Raji (cell line): ENCODE data around the gene HOATZ.

ENCODE experiments used
- POLR2A ChIP-seq: IDR thresholded peaks from 2 replicates; pipeline ENCODE4 v1.6.1; 2011; ENCODE audit warnings: low read depth, low read length, control low read depth; ENCODE audit not compliant: insufficient read depth

HOATZ gene

DNA sequence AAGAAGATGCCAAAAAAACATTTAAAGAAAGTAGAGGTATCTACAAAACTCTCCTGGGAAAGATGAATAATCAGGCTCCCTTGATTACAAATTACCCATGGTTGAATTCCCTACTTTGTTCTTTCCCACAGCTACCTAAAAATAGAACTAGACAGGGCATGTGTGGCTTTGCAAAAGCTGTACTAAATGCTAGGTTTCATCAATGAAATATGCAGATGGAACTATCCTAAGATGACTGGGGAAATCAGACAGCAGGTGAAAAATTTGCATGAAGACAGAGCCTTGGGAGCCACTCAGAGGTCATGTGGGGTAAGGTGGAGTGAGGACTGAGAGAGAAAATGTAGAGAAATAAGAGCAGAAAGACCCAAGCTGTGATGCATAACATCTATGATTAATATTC, 40.7 kb downstream of the HOATZ start:
- no peak for TF ChIP-seq POLR2A

DNA sequence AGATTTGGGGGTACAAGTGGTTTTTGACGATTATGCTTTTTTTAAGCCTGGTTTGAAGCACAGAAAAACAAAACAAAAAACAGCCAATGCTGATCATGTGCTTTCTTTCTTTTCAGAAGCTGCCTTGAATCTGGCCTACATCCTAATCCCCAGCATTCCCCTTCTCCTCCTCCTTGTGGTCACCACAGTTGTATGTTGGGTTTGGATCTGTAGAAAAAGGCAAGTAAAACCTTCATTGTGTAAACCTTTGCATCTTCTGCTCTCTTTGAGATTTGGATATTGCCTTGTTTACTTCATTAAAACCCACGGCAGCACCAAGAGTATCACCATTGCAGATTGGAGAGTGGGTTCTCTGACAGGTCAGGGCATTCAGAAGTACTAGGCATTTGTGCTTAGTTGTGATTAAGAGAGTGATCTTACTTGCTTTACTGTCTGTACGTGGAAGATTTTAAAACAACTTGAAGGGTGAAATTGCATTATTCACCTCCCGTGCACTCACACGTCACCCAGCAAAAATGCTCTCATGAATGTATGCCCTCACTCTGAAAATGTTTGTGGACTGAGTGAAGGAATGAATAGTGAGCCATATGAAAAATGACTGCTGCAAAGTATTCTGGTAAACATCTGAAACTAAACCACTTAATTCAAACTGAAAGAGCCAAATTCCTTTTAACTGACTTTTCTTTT, 43.0 kb downstream of the HOATZ start:
- TF ChIP-seq POLR2A, result no peak

DNA sequence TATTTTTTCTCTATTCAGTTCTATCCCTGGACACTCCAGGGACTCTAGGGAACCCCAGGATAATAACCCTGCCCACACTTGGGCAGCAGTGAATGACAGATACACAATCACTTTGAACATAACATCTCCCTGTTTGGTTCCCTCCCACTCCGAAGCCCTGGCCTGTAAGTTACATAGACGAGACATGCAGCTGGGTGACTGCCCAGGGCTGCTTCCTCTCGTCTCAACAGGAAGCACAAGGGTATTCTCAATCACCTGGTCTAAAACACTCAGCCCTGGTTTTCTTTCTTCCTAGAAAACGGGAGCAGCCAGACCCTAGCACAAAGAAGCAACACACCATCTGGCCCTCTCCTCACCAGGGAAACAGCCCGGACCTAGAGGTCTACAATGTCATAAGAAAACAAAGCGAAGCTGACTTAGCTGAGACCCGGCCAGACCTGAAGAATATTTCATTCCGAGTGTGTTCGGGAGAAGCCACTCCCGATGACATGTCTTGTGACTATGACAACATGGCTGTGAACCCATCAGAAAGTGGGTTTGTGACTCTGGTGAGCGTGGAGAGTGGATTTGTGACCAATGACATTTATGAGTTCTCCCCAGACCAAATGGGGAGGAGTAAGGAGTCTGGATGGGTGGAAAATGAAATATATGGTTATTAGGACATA, 45.4 kb downstream of the HOATZ start:
- TF ChIP-seq POLR2A, result no peak

DNA sequence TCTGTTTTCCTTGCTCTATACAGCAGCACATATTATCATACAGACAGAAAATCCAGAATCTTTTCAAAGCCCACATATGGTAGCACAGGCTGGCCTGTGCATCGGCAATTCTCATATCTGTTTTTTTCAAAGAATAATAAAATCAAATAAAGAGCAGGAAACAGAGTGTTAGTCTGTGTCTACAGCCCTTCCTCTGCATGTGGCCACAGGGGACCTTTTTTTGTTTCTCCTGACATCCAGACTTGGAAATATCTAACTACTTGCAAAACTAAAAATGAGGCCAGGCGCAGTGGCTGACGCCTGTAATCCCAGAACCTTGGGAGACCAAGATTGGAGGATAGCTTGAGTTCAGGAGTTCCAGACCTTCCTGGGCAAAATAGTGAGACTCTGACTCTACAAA, 46.2 kb downstream of the HOATZ start:
- no peak for TF ChIP-seq POLR2A

DNA sequence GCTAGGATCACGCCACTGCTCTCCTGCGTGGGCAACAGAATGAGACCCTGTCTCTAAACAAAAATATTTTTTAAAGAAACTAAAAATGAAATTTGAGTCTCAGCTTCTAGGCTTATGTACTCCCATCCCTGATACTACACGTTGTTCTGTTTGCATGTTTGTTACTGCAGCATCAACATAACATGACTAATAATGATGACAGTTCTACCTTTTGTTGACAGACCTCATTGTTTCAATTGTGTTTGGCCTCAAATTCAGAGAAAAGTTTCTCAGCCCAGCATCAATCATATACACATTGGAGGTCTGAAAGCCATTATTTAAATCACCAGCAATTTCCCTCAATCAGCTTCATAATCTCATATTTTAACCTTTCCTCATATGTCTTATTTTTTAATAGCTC, 46.7 kb downstream of the HOATZ start:
- TF ChIP-seq POLR2A, result no peak

DNA sequence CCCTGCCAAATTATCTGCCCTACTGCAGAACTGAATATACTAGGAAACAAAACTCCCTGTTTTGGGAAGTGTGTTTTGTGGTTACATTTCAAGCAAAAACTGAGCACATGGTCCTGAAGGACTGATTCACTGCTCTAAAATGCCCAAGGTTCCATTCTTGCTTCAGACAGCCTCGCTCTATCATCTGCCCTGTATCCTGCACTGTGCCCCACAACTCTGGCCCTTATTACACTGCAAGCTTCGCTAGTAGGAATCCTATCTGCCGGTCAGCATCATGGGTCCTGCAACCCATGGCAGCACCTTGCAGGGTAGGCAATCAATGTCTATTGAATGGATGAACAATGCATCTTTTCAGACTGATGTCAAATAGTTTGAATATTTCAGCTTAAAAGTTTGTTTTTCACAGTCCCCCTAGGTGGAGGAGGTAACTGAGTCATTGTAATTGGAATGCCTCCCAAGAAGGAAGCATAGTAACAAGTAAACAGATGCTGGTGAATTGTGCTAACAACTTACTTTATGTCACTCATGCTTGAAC, 47.3 kb downstream of the HOATZ start:
- no peak for TF ChIP-seq POLR2A

DNA sequence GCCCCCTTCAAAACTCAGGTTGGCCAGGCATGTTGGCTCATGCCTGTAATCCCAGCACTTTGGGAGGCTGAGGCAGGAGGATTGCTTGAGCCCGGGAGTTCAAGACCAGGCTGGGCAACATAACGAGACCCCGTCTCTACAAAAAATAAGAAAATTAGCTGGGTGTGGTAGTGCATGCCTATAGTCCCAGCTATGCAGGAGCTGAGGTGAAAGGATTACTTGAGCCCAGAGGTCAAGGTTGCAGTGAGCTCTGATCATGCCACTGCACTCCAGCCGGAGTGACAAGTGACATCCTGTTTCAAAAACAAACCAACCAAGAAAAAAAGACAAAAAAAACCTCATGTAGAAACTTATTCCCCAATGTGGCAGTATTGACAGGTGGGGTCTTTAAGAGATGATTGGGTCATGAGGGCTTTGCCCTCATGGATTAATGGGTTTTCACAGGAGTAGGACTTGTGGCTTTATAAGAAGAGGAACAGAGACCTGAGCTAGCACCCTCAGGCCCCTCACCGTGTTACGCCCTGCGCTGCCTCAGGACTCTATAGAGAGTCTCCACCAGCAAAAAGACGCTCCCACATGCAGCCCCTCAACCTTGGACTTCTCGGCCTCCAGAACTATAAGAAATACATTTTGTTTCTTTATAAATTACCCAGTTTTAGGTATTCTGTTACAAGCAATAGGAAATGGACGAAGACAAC, 48.3 kb downstream of the HOATZ start:
- TF ChIP-seq POLR2A, result no peak

DNA sequence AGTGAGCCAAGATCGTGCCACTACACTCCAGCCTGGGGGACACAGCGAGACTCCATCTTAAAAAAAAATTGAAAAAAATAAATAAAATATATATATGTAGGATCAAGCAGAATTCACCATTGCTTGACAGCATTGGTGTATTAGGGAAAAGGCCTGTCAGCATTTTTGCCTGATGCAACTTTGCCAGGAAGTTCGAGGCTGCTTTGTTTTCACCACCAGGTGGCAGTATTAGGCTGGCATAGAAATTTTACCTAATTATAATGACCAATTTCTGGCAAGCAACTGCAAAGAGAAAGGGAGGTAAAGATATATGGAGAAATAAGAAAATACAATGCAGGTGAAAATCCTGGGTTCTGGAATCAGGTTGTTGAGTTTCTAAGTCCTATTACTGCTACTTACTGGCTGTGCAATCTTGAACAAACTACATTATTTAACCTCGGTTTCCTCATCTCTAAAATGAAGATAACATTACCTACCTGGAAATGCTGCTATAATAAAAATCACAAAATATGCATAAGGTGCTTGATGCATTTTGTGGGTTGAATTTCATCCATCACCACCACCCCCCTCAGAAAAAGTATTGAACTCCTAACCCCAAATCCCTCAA, 50.6 kb downstream of the HOATZ start:
- no peak for TF ChIP-seq POLR2A

DNA sequence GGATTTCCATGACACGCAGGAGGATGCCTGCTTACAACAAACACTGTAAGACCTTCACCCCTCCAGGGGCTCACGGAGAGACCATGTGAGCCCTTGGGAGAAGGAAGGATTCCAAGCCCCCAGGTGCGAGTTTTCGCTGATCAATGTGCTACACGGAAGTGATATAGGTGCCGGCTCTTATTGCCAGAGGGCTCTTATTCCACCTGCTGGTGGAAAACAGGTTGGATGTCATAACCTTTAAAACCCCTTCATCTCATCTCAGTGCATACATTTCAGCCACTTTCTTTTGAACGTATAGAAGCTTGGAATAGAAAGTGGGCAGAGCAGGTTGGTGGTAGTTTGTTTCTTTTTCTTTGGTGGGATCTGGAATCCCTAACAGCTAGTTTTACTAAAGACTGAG, 51.7 kb downstream of the HOATZ start:
- no peak for TF ChIP-seq POLR2A

DNA sequence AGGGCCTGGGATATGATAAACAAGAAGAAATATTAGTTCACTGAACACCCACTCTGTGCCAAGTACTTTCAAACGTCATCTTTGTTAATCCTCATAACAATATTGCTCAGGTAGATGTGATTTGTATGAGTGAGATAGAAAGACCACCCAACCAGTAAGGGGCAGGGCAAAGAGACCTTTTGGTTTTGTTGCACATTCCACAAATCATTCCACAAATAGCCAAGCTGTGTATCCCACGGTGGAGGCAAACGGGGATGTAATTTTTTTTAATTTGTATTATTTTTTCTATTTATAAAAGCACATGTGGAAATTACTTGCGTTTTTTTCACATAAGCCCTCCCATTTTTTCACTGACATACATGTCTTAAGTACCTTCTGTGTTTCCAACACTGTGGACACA, 54.9 kb downstream of the HOATZ start:
- TF ChIP-seq POLR2A, result no peak

DNA sequence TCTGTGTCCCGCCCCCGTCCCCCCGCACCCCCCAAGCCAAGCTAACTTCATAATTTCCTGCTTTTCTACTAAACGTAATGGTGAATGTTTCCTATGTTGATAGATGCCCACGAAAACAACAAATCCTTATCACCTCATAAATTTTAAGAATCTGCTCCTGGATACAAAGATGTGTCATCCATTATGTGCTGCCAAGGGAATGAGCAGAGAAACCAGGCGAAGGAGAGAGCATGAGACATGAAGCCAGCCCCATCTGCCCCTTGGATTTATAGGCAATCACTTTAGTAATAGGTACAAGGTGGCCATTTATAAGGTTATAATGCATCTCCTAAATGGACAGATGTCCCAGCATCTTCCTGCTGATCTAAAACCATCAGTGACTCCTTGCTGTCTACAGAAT, 56.2 kb downstream of the HOATZ start:
- no peak for TF ChIP-seq POLR2A

DNA sequence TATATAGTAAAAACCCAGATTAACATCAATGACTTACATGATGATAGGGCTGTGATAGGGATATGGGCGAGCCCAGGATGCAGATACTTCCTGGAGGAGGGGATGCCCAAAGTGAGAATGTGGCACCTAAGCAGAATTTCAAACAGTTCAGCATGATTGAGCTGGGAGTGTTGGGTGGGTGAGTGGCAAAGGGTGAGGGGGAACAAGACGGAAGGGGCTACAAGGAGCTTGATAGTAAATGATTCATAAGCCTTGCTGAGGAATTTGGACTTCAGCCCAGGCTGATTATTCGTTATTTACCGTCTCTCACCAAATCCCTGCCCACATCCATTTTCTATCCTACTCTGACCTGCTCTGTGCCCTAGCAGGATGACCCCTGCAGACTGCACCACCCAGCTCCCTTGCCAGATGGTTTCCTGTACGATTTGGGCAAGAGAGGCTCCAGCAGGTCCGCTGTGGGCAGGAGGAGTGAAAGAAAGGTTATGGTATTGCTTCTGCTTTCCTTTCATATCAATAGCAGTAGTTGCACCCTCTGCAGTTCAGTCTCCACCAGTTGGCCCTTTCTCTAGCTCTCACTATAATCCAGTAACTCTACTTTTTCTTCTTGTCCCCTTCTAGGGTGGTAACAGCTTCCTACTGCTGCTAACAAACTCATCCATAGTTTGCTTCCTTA, 57.4 kb downstream of the HOATZ start:
- no peak for TF ChIP-seq POLR2A

DNA sequence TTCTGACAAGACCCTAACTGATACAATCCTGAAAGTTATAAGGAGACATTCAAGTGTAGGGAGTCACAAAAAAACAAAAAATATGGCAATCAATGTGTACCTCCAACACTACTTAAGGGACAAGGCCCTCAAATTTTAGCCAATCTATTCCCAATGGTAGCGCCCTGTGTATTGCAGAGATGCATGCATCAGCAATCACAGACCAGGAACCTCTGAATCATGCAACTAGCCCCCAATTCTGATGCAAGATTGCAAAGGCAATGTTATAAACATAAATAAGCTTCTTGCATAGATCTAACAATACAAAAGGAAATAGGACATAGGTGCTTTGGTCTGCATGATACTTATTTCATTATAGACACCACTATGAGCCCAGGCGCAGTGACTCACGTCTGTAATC, 58.0 kb downstream of the HOATZ start:
- TF ChIP-seq POLR2A, result no peak

DNA sequence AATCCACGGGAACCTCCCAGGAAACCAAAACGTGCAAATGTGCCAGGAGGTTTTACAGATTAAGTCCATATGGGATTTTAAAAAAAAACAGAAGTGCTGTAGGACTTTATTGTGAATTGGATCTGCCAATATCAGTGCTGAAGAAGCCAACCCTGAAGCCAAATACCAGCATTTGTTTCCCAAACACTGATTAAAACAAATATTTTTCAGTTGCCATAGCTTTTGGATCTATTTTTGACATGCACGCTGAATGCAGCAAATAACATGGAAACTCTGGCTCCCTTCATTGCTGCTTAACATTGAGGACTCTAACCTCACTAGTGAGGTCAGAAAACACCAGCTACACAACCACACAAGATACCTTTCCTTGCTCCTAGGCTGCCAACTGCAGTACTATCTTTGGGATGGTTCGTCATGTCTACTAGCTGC, 59.3 kb downstream of the HOATZ start:
- TF ChIP-seq POLR2A, result no peak
